GM06990 (cell line): ENCODE data around the gene SLC1A4.
"Not testable (repeated sequence)": the region's sequence is repeated elsewhere in the genome, so short reads cannot be mapped to it uniquely, and the experiment has no call there.

Experiments used
- DNase-seq: peaks from one replicate; pipeline ENCODE4 v3.0.0-alpha.2; 2011; ENCODE audit not compliant: insufficient read length; ENCODE audit errors: extremely low read depth
- H3K27me3 ChIP-seq: replicated peaks from 2 replicates; pipeline ENCODE4 v1.6.0; 2011; ENCODE audit warnings: low read length; ENCODE audit not compliant: control insufficient read depth, insufficient read depth
- H3K36me3 ChIP-seq: 2 replicates; pipeline ENCODE4 v1.5.1; 2011; ENCODE audit warnings: low read length; ENCODE audit not compliant: control insufficient read depth, insufficient read depth
- H3K4me3 ChIP-seq: replicated peaks from 2 replicates; pipeline ENCODE4 v1.5.1; 2011; ENCODE audit warnings: low read depth, mild to moderate bottlenecking, control low read depth, low read length
- TF ChIP-seq, protein P1 (sequence below): IDR thresholded peaks from 2 replicates; pipeline ENCODE4 v1.5.1; 2011; ENCODE audit warnings: low read length, control low read depth, mild to moderate bottlenecking, inconsistent platforms; ENCODE audit not compliant: insufficient read depth, poor library complexity, severe bottlenecking

SLC1A4 gene

DNA sequence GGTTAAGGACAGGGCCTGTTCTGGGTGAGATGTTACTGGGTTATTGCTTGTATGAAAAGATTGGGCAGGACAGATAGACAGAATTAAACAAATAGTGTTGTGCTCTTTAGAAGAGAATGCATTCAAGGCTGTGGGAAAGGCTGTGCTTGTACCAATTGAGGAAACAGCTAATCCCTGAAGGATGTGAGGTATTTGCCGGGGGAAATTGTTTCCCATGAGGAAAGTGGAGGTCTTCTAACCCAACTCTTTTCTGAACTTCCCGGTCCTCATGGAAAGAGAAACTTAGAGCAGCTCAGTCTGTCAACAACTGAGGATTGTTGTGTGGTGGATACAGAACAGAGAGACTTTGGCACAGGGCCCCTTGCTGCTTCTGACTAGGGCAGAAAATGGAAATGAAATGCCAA, 9.5 kb downstream of the SLC1A4 start:
- Histone ChIP-seq H3K27me3 (no peaks in the 10 kb centered on the region), H3K4me3 (no peak overlapping the region), H3K36me3 (peaks cover 10% of the 10 kb centered on the region)
- no peak for DNase-seq
- TF ChIP-seq, protein P1, sequence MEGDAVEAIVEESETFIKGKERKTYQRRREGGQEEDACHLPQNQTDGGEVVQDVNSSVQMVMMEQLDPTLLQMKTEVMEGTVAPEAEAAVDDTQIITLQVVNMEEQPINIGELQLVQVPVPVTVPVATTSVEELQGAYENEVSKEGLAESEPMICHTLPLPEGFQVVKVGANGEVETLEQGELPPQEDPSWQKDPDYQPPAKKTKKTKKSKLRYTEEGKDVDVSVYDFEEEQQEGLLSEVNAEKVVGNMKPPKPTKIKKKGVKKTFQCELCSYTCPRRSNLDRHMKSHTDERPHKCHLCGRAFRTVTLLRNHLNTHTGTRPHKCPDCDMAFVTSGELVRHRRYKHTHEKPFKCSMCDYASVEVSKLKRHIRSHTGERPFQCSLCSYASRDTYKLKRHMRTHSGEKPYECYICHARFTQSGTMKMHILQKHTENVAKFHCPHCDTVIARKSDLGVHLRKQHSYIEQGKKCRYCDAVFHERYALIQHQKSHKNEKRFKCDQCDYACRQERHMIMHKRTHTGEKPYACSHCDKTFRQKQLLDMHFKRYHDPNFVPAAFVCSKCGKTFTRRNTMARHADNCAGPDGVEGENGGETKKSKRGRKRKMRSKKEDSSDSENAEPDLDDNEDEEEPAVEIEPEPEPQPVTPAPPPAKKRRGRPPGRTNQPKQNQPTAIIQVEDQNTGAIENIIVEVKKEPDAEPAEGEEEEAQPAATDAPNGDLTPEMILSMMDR: no peak

DNA sequence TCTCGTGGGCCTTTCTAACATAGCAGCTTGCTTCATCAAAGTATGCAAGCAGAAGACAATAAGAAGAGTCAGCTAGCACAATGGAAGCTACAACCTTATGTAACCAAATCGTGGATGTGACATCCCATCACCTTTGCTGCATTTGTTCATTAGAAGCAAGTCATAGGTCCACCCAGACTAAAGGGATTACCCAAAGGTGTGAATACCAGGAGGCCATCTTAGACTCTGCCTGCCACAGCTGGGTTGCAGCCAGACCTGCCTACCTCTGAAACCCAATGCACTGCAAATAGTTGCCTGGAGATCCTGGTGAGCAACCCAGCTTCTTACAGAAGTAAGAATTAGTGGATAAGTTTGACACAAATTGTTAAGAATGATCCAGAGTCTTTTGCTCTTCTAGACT, 10.6 kb downstream of the SLC1A4 start:
- no peak for DNase-seq
- Histone ChIP-seq H3K27me3 (no peaks in the 10 kb centered on the region), H3K36me3 (peaks cover 8% of the 10 kb centered on the region), H3K4me3 (no peak overlapping the region)
- TF ChIP-seq, protein P1: no peak

DNA sequence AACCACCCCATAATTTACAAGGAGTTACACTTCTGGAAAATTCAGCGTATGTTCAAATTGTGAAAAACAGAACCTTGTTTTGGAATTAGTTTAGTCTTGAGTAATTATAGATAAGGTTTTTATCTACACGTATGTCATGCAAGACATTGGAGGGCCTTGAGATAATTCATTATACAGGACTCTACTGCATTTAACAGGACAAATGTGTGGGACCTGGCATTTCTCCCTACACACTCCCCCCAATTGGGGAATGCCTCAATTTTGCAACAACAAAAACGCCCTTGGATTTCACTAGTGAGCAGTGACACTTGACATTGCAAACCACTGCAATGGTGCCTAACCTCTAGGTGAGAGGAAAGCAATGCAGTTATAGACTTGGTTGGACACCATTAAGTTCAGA, 11.4 kb downstream of the SLC1A4 start:
- H3K27me3 ChIP-seq: no peaks in the 10 kb centered on the region
- H3K4me3 ChIP-seq: no peak overlapping the region
- TF ChIP-seq, protein P1: no peak
- H3K36me3 ChIP-seq: peaks cover 12% of the 10 kb centered on the region
- no peak for DNase-seq

DNA sequence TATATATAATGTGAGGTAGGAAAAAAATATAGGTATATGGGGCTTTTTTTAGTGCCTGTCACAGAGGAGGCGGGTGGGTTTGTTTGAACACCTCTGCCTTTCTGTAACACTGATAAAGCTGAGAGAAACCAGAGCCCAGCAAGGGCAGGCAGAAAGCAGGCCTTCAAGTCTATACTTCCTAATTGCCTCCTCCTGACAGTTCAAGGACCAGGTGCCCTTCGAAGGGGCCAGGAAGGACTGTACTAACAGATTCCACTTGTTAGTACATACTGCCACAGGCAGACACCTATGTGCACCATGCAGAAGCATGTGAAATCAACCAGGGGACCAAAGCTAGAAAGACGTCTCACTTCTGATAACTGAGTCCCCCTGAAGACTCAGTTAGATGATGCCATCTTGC, 13.8 kb downstream of the SLC1A4 start:
- peaks cover 10% of the 10 kb centered on the region for H3K36me3 ChIP-seq
- H3K4me3 ChIP-seq: no peak overlapping the region
- no peaks in the 10 kb centered on the region for H3K27me3 ChIP-seq
- TF ChIP-seq, protein P1: no peak
- DNase-seq: no peak

DNA sequence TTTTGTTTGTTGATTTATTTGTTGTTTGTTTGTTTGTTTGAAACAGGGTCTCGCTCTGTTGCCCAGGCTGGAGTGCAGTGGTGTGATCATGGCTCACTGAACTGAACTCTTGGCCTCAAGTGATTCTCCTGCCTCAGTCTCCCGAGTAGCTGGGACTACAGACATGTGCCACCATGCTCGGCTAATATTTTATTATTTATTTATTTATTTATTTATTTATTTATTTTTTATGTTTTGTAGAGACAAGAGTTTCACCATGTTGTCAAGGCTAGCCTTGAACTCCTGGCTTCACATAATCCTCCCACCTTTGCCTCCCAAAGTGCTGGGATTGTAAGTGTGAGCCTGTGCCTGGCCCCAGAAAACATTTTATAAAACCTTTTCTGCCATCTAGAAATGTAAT, 15.0 kb downstream of the SLC1A4 start:
- H3K4me3 ChIP-seq, H3K27me3 ChIP-seq, DNase-seq, H3K36me3 ChIP-seq: not testable (repeated sequence)

DNA sequence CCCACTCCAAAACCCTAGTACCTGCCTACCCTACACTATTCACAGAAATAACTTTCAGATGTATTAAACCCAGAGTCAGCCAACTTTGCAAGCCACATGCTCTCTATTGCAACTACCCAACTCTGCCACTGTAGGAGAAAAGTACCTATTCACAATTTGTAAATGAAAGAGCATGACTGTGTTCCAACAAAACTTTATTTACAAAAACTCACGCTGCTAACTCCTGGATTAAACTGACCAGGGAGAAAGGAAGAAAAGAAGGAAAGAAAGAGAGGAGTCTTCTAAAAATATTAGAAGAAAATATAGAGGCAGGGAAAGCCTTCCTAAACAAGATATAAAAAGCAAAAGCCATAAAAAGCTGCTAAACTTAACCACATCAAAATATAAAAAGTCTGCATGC, 24.6 kb downstream of the SLC1A4 start:
- no peak for DNase-seq
- Histone ChIP-seq H3K27me3 (no peaks in the 10 kb centered on the region), H3K4me3 (no peak overlapping the region), H3K36me3 (peaks cover 18% of the 10 kb centered on the region)
- TF ChIP-seq, protein P1: no peak
